SK-N-SH treated with all-trans-retinoic acid at 6 μM for 48 hours (cell line): Measurements from ENCODE around the gene DCAF6.

ENCODE experiments used
- ATAC-seq: fragments of 200-7000 bp; cut with Tn5 transposase; 3 replicates; pipeline ENCODE4 v1.9.1; 2020; ENCODE audit warnings: mild to moderate bottlenecking, moderate library complexity
- ARNTL ChIP-seq: fragments of 450-650 bp; formaldehyde crosslinking; IDR thresholded peaks from 2 replicates; pipeline ENCODE4 v1.5.0; 2020; ENCODE audit warnings: low read depth, mild to moderate bottlenecking, moderate library complexity, borderline replicate concordance
- BACH2 ChIP-seq: fragments of 250-450 bp; sonication (Bioruptor Pico); IDR thresholded peaks from 2 replicates; pipeline ENCODE4 v1.9.0; 2021; ENCODE audit warnings: mild to moderate bottlenecking, borderline replicate concordance
- CSDC2 ChIP-seq: fragments of 250-450 bp; sonication (Bioruptor Pico); IDR thresholded peaks from 2 replicates; pipeline ENCODE4 v1.5.0; 2020; ENCODE audit warnings: mild to moderate bottlenecking, moderate library complexity
- GLIS3 ChIP-seq: fragments of 250-450 bp; sonication (Bioruptor Pico); IDR thresholded peaks from 2 replicates; pipeline ENCODE4 v1.5.0; 2020; ENCODE audit warnings: mild to moderate bottlenecking, moderate library complexity
- OSR1 ChIP-seq: fragments of 250-450 bp; sonication (Bioruptor Pico); IDR thresholded peaks from 2 replicates; pipeline ENCODE4 v1.8.0; 2022; ENCODE audit warnings: moderate library complexity, mild to moderate bottlenecking, inconsistent platforms
- PPARA ChIP-seq: fragments of 250-450 bp; sonication (Bioruptor Pico); IDR thresholded peaks from 2 replicates; pipeline ENCODE4 v1.5.0; 2020; ENCODE audit warnings: mild to moderate bottlenecking, borderline replicate concordance
- RARB ChIP-seq: fragments of 250-450 bp; sonication (Bioruptor Pico); IDR thresholded peaks from 2 replicates; pipeline ENCODE4 v1.8.0; 2021; ENCODE audit warnings: mild to moderate bottlenecking, moderate library complexity
- SNAI2 ChIP-seq: fragments of 250-450 bp; sonication (Bioruptor Pico); IDR thresholded peaks from 2 replicates; pipeline ENCODE4 v1.5.0; 2020; ENCODE audit warnings: mild to moderate bottlenecking, moderate library complexity
- TCF4 ChIP-seq: fragments of 250-450 bp; sonication (Bioruptor Pico); IDR thresholded peaks from 2 replicates; pipeline ENCODE4 v1.8.0; 2021; ENCODE audit warnings: mild to moderate bottlenecking, moderate library complexity, borderline replicate concordance
- ZFP3 ChIP-seq: fragments of 250-450 bp; sonication (Bioruptor Pico); IDR thresholded peaks from 2 replicates; pipeline ENCODE4 v1.5.0; 2020; ENCODE audit warnings: mild to moderate bottlenecking, moderate library complexity
- ZFP30 ChIP-seq: fragments of 450-650 bp; formaldehyde crosslinking; IDR thresholded peaks from 2 replicates; pipeline ENCODE4 v1.5.0; 2022; ENCODE audit warnings: mild to moderate bottlenecking, moderate library complexity
- ZNF565 ChIP-seq: fragments of 450-650 bp; formaldehyde crosslinking; conservative IDR thresholded peaks from 2 replicates; pipeline ENCODE4 v1.5.0; 2020; ENCODE audit warnings: low read depth, mild to moderate bottlenecking, moderate library complexity
- ZNF8 ChIP-seq: fragments of 450-650 bp; formaldehyde crosslinking; IDR thresholded peaks from 2 replicates; pipeline ENCODE4 v1.5.0; 2020; ENCODE audit warnings: mild to moderate bottlenecking, moderate library complexity
- TF ChIP-seq, protein P1 (sequence below): fragments of 250-450 bp; sonication (Bioruptor Pico); IDR thresholded peaks from 2 replicates; pipeline ENCODE4 v1.5.0; 2020; ENCODE audit warnings: mild to moderate bottlenecking, moderate library complexity
- TF ChIP-seq, protein P2 (sequence below): fragments of 250-450 bp; sonication (Bioruptor Pico); IDR thresholded peaks from 2 replicates; pipeline ENCODE4 v1.5.1; 2020; ENCODE audit warnings: low read depth, mild to moderate bottlenecking, moderate library complexity
- TF ChIP-seq, protein P3 (sequence below): fragments of 250-450 bp; sonication (Bioruptor Pico); IDR thresholded peaks from 2 replicates; pipeline ENCODE4 v1.8.0; 2021; ENCODE audit warnings: low read depth, mild to moderate bottlenecking, moderate library complexity, borderline replicate concordance
- TF ChIP-seq, protein P4 (sequence below): fragments of 250-450 bp; sonication (Bioruptor Pico); IDR thresholded peaks from 2 replicates; pipeline ENCODE4 v1.8.0; 2020; ENCODE audit warnings: mild to moderate bottlenecking, moderate library complexity, borderline replicate concordance

DCAF6 gene

DNA sequence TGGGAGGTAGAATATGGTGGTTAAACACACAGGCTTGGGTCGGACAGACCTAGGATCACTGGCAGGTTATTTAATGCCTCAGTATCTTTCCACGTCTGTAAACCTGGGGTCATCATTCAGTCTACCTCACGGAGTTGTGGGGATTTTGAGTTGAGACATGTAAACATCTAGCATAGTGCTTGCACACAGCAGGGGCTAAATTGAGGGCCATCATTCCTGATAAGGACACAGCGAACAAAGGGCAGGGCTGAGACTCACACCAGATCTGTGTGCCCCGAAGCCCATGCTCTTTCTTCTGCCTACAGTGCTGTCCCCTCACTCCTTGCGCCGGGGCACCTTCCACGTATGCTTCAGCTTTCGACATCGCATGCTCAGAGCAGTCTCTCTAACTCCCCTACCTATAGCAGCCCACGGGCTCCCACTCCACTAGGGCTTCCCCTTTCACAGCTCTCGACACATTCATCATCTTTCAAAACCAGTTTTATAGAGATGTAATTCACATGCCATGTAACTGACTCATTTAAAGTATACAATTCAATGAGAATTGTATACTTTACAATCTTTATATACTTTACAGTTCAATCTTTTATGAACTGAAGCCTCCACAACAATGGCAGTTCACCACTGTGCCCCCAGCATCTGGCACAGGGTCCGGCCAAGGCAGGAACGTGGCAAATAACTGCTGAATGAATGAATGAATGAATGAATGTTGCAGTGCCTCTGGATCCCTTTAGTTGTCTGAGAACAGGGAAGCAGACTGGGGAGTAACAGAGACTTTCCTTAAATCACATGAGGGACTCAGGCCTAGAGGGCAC, 152.2 kb downstream of the DCAF6 start:
- ATAC-seq = no peak
- TF ChIP-seq ZFP30 (no peak), OSR1 (no peak), BACH2 (CRISPR knock-in tag) (no peak), ZNF565 (CRISPR knock-in tag) (no peak), ZFP3 (CRISPR knock-in tag) (no peak), ARNTL (CRISPR knock-in tag) (no peak), CSDC2 (no peak), ZNF8 (CRISPR knock-in tag) (no peak), PPARA (CRISPR knock-in tag) (no peak), TCF4 (CRISPR knock-in tag) (no peak)
- TF ChIP-seq, protein P1, sequence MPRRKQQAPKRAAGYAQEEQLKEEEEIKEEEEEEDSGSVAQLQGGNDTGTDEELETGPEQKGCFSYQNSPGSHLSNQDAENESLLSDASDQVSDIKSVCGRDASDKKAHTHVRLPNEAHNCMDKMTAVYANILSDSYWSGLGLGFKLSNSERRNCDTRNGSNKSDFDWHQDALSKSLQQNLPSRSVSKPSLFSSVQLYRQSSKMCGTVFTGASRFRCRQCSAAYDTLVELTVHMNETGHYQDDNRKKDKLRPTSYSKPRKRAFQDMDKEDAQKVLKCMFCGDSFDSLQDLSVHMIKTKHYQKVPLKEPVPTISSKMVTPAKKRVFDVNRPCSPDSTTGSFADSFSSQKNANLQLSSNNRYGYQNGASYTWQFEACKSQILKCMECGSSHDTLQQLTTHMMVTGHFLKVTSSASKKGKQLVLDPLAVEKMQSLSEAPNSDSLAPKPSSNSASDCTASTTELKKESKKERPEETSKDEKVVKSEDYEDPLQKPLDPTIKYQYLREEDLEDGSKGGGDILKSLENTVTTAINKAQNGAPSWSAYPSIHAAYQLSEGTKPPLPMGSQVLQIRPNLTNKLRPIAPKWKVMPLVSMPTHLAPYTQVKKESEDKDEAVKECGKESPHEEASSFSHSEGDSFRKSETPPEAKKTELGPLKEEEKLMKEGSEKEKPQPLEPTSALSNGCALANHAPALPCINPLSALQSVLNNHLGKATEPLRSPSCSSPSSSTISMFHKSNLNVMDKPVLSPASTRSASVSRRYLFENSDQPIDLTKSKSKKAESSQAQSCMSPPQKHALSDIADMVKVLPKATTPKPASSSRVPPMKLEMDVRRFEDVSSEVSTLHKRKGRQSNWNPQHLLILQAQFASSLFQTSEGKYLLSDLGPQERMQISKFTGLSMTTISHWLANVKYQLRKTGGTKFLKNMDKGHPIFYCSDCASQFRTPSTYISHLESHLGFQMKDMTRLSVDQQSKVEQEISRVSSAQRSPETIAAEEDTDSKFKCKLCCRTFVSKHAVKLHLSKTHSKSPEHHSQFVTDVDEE (CRISPR knock-in tag) = no peak
- TF ChIP-seq, protein P2, sequence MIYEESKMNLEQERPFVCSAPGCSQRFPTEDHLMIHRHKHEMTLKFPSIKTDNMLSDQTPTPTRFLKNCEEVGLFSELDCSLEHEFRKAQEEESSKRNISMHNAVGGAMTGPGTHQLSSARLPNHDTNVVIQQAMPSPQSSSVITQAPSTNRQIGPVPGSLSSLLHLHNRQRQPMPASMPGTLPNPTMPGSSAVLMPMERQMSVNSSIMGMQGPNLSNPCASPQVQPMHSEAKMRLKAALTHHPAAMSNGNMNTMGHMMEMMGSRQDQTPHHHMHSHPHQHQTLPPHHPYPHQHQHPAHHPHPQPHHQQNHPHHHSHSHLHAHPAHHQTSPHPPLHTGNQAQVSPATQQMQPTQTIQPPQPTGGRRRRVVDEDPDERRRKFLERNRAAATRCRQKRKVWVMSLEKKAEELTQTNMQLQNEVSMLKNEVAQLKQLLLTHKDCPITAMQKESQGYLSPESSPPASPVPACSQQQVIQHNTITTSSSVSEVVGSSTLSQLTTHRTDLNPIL (CRISPR knock-in tag) = no peak
- TF ChIP-seq, all 23 proteins: peak for 0

DNA sequence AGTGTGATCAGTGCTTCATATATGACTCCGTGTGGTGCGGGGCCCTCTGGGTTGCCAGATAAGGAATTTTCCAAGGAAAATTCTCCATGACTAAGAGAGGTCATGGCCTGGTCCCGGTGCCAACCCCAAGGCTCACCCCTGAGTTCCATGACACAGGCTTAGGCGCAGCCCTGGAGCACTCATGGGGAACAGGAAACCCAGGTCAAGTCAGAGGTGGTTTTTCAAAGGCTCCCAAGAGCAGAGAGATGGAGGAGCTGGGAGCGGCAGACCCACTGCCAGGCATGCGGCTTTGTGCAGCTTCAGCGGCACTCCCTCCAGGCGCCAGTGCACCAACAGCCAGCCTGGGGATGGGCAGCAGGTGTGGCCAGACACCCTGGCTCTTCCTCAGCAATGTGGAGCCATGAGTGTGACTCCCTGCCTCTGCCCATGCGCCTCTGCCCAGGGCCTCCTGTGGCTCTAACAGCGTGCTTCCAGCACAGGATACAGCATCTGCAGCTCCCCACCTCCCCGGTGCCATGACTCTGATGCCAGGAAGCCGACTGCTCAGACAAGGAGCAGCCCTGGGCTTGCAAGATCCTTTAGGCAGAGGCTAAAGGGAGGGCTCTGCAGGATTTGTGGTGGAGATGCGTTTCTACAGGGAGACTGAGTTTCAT, 153.0 kb downstream of the DCAF6 start:
- no peak for ATAC-seq
- TF ChIP-seq, protein P1 (CRISPR knock-in tag) = no peak
- TF ChIP-seq, protein P3, sequence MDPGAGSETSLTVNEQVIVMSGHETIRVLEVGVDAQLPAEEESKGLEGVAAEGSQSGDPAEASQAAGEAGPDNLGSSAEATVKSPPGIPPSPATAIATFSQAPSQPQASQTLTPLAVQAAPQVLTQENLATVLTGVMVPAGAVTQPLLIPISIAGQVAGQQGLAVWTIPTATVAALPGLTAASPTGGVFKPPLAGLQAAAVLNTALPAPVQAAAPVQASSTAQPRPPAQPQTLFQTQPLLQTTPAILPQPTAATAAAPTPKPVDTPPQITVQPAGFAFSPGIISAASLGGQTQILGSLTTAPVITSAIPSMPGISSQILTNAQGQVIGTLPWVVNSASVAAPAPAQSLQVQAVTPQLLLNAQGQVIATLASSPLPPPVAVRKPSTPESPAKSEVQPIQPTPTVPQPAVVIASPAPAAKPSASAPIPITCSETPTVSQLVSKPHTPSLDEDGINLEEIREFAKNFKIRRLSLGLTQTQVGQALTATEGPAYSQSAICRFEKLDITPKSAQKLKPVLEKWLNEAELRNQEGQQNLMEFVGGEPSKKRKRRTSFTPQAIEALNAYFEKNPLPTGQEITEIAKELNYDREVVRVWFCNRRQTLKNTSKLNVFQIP (CRISPR knock-in tag) = no peak
- TF ChIP-seq RARB (CRISPR knock-in tag) = no peak
- TF ChIP-seq, protein P2 (CRISPR knock-in tag) = no peak
- TF ChIP-seq, protein P4, sequence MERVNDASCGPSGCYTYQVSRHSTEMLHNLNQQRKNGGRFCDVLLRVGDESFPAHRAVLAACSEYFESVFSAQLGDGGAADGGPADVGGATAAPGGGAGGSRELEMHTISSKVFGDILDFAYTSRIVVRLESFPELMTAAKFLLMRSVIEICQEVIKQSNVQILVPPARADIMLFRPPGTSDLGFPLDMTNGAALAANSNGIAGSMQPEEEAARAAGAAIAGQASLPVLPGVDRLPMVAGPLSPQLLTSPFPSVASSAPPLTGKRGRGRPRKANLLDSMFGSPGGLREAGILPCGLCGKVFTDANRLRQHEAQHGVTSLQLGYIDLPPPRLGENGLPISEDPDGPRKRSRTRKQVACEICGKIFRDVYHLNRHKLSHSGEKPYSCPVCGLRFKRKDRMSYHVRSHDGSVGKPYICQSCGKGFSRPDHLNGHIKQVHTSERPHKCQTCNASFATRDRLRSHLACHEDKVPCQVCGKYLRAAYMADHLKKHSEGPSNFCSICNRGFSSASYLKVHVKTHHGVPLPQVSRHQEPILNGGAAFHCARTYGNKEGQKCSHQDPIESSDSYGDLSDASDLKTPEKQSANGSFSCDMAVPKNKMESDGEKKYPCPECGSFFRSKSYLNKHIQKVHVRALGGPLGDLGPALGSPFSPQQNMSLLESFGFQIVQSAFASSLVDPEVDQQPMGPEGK (CRISPR knock-in tag) = no peak
- TF ChIP-seq SNAI2 = no peak
- TF ChIP-seq GLIS3 (CRISPR knock-in tag) = no peak
- TF ChIP-seq TCF4 (CRISPR knock-in tag) = no peak
